Ovary (tissue), 9 donors: ENCODE measurements around the gene SAMD9L. TPM values are rescaled to one million over a fixed set of nuclear protein-coding genes. Genes with fewer than 3 reads are reported as not detected.

Experiments used
- DNase-seq, 5 donors: peaks; one replicate each; pipeline ENCODE4 v3.0.0-alpha.2; 2019 to 2020
- H3K27ac ChIP-seq, 2 donors: fragments of 200-600 bp; one replicate each; pipeline versions ENCODE4 v1.5.1 to v1.8.0; 2019 to 2022
- H3K27me3 ChIP-seq: fragments of 200-600 bp; one replicate; pipeline ENCODE4 v1.8.0; 2022
- H3K36me3 ChIP-seq: fragments of 200-600 bp; sonication (generic); one replicate; pipeline ENCODE4 v1.5.1; 2019
- H3K4me1 ChIP-seq: one replicate; pipeline ENCODE4 v1.8.1; 2013; ENCODE audit warnings: mild to moderate bottlenecking, moderate library complexity; ENCODE audit not compliant: insufficient read depth
- H3K4me3 ChIP-seq: fragments of 200-600 bp; sonication (generic); one replicate; pipeline ENCODE4 v1.5.1; 2017
- H3K9me3 ChIP-seq, 2 donors: fragments of 200-600 bp in 1 of 2; sonication (generic) in 1 of 2; one replicate each; pipeline versions ENCODE4 v1.5.1 to v1.8.1; 2013 to 2019; ENCODE audit warnings: mild to moderate bottlenecking in 1 of 2, moderate library complexity in 1 of 2
- EP300 ChIP-seq: sonication (generic); formaldehyde crosslinking; IDR thresholded peaks from one replicate; pipeline ENCODE4 v1.6.1; 2017; ENCODE audit warnings: antibody characterized with exemption
- POLR2A ChIP-seq: fragments of 450-650 bp; IDR thresholded peaks from one replicate; pipeline ENCODE4 v1.6.1; 2017; ENCODE audit warnings: antibody characterized with exemption, mild to moderate bottlenecking, moderate library complexity
- WGBS, 3 donors: extraction: QIAGEN DNeasy Blood & Tissue Kit in 1 of 3; methylation state at CpG; one replicate each; pipeline versions ENCODE4 v1.1.5 to v1.1.7; 2013 to 2017; 5-methylcytosine and 5-hydroxymethylcytosine counted together
- intact Hi-C, 4 donors: fragments of 100-400 bp; cut with DNase I; formaldehyde crosslinking; loops; one replicate each; pipeline versions ENCODE4 v1.11.0 to v1.15.1; 2022 to 2023
- polyA plus RNA-seq, 2 donors: library from polyadenylated mRNA; stranded (reverse); fragments of 200-250 nt in 1 of 2; fragments of 350-450 nt in 1 of 2; fragmentation: Illumina TruSeq in 1 of 2; extraction: RNeasy Lipid Tissue Mini Kit (QIAGEN cat#74804) in 1 of 2; gene quantifications; one replicate each; pipeline ENCODE4 v1.2.3, GENCODE V29; 2013 to 2014
- total RNA-seq, 7 donors: library from RNA; depleted of rRNA in 2 of 7; stranded (reverse); fragments of >200 nt in 2 of 7; fragmentation: NEBNext Ultra II Directional in 3 of 7; extraction: Animal tissue kit (Norgen Biotek cat#: 25700) in 3 of 7; gene quantifications; one replicate each; pipeline versions ENCODE4 v1.1.0 to v1.2.4, GENCODE V29; 2016 to 2023
- TF ChIP-seq, protein P1 (sequence below), 3 donors: fragments of 450-650 bp in 2 of 3; fragments of 200-600 bp in 1 of 3; IDR thresholded peaks; one replicate each; pipeline versions ENCODE4 v1.5.1 to v1.8.0; 2016 to 2022; ENCODE audit warnings: antibody characterized with exemption in 3 of 3, mild to moderate bottlenecking in 1 of 3
- donor health status: DM: no; HTN: no; CAD: no; lungs with moderate emphysema.
- donor health status: DM: no; HTN: no; CAD: no.
- donor health status: Bipolar disorder and iron deficiency.
- donor health status: DM: yes; HTN: yes; CAD: no.
- donor health status: DM: no; HTN: no; CAD: no.
- donor health status: DM: yes; HTN: yes; CAD: no.

Gene SAMD9L
- total and polyA plus RNA-seq, 9 donors, result 4.2 to 18.5 (median 8.7) TPM

DNA sequence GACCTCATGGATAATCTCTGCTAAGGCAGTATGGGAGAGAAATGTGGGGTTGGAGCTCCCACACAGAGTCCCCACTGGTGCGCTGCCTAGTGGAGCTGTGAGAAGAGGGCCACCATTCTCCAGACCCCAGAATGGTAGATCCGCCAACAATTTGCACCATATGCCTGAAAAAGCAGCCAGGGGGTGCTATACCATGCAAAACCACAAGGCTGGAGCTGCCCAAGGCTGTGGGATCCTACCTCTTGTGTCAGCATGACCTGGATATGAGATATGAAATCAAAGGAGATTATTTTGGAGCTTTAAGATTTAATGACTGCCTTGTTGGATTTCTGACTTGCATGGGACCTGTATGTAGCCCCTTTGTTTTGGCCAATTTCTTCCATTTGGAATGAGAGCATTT lies 27.0 kb upstream of the SAMD9L start:
- no peaks in the 10 kb centered on the region for H3K9me3 ChIP-seq
- TF ChIP-seq, protein P1, sequence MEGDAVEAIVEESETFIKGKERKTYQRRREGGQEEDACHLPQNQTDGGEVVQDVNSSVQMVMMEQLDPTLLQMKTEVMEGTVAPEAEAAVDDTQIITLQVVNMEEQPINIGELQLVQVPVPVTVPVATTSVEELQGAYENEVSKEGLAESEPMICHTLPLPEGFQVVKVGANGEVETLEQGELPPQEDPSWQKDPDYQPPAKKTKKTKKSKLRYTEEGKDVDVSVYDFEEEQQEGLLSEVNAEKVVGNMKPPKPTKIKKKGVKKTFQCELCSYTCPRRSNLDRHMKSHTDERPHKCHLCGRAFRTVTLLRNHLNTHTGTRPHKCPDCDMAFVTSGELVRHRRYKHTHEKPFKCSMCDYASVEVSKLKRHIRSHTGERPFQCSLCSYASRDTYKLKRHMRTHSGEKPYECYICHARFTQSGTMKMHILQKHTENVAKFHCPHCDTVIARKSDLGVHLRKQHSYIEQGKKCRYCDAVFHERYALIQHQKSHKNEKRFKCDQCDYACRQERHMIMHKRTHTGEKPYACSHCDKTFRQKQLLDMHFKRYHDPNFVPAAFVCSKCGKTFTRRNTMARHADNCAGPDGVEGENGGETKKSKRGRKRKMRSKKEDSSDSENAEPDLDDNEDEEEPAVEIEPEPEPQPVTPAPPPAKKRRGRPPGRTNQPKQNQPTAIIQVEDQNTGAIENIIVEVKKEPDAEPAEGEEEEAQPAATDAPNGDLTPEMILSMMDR (IDR thresholded peaks at IDR 0.05), result no peak
- no peak for TF ChIP-seq POLR2A
- no peak for TF ChIP-seq EP300
- no peaks in the 10 kb centered on the region for H3K27me3 ChIP-seq
- WGBS, 3 donors, result 85 to 97% (median 90%) methylated on average over 2 of the region's 2 CpGs
- DNase-seq, result no peak
- H3K4me3 ChIP-seq, result no peak overlapping the region
- H3K4me1 ChIP-seq, result no peaks in the 10 kb centered on the region
- intact Hi-C loops, result no loop called here
- no peaks in the 10 kb centered on the region for H3K36me3 ChIP-seq
- no peak overlapping the region for H3K27ac ChIP-seq

DNA sequence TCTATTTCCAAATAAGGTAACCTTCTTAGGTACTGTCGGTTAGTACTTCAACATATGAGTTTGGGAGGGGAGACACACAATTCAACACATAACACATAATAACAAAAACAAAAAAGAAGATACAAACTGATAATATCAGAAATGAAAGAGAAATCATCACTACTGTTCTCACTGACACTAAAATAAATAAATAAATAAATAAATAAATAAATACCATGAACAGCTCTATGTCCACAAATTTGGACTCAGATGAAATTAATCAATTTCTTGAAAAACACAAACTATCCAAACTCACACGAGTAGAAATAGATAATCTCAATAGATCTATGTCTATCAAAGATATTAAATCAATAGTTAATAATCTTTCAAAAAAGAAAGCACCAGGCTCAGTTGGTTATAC lies 24.5 kb upstream of the SAMD9L start:
- no peaks in the 10 kb centered on the region for H3K4me1 ChIP-seq
- no peaks in the 10 kb centered on the region for H3K36me3 ChIP-seq
- no peak for DNase-seq
- TF ChIP-seq POLR2A, result no peak
- TF ChIP-seq, protein P1 (IDR thresholded peaks at IDR 0.05), result no peak
- no peak for TF ChIP-seq EP300
- H3K27me3 ChIP-seq, result no peaks in the 10 kb centered on the region
- H3K4me3 ChIP-seq, result no peak overlapping the region
- intact Hi-C loops, result no loop called here
- H3K9me3 ChIP-seq, result no peaks in the 10 kb centered on the region
- WGBS, 3 donors, result 63 to 72% (median 65%) methylated on average over 2 of the region's 2 CpGs
- H3K27ac ChIP-seq, result no peak overlapping the region

DNA sequence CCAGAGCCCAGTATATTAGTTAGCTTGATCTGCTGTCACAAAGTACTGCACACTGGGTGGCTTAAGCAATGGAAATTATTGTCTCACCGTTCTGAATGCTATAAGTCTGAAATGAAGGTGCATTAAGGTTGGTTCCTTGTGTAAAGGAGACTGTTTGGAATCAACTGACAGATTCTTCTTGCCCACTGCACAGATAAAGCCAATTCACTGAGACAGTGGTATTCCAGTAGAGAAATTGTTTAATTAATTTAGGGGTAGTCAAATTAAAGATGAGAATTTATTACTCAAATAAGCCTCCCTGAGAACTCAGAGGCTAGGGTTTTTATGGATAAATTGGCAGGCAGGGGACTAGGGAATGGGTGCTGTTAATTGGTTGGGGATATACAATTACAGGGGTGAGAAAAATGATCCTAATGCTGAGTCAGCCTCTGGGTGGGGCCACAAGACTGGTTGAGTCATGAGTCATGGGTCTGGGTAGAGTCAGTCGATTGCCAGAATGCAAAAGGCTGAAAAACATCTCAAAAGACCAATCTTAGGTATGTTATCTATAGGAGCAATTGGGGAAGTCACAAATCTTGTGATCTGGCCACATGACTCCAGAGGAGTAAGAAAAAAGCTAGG lies 23.5 kb upstream of the SAMD9L start:
- DNase-seq, result no peak
- H3K36me3 ChIP-seq, result no peaks in the 10 kb centered on the region
- intact Hi-C loops, result no loop called here
- no peak overlapping the region for H3K4me3 ChIP-seq
- 56 to 61% (median 58%) methylated on average over 2 of the region's 2 CpGs for WGBS, 3 donors
- H3K4me1 ChIP-seq, result no peaks in the 10 kb centered on the region
- no peaks in the 10 kb centered on the region for H3K9me3 ChIP-seq
- TF ChIP-seq POLR2A (no peak), EP300 (no peak)
- TF ChIP-seq, protein P1 (IDR thresholded peaks at IDR 0.05), result no peak
- no peak overlapping the region for H3K27ac ChIP-seq
- H3K27me3 ChIP-seq, result no peaks in the 10 kb centered on the region

DNA sequence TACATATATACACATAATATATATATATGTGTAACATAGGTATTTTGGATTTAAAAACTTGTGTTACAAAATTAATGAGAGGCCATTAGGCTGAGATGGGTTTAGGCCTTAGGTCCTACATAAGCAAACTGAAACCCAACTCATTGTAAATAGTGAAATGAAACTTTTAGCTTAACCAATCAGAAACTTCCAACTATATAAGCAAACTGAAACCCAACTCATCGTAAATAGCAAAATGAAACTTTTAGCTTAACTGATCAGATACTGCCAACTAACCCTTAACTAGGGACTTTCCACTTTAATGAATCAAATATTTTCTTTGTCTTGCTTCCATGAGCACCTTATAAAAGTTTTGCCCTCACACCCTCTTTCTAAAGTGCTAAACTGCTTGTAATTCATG lies 17.3 kb upstream of the SAMD9L start:
- H3K4me3 ChIP-seq, result no peak overlapping the region
- 46 to 80% (median 67%) methylated on average over 1 of the region's 1 CpG for WGBS, 3 donors
- intact Hi-C loops, result no loop called here

More for the DNA sequence above, 17.3 kb upstream of the SAMD9L start:
- no peaks in the 10 kb centered on the region for H3K9me3 ChIP-seq
- H3K27ac ChIP-seq, result no peak overlapping the region
- no peaks in the 10 kb centered on the region for H3K27me3 ChIP-seq
- no peak for TF ChIP-seq EP300
- no peak for TF ChIP-seq POLR2A
- TF ChIP-seq, protein P1 (IDR thresholded peaks at IDR 0.05), result no peak
- no peaks in the 10 kb centered on the region for H3K36me3 ChIP-seq
- H3K4me1 ChIP-seq, result no peaks in the 10 kb centered on the region
- DNase-seq, result no peak
